ENCODE data around the gene UBR4.

Gene UBR4

DNA sequence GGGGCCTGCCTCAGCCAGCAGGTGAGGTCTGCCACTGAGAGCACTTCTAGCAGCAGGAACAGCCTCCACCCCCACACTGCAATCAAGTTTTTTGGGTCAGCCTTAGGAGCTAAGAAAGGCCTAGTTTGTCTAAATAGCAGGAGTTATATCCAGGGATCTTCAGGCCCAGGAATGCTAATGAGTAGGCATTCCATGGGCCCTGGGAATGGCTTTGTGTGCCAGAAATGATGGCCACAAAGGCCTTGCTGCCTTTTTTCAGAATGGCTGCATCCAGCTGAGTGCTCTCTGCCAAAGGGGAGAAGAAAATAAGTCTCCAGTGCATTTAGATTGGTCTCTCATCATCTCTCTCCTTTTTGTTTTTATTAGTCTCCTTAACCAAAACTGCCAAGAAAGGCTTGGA, 44.4 kb upstream of the UBR4 start:
- TF ChIP-seq, protein P1, sequence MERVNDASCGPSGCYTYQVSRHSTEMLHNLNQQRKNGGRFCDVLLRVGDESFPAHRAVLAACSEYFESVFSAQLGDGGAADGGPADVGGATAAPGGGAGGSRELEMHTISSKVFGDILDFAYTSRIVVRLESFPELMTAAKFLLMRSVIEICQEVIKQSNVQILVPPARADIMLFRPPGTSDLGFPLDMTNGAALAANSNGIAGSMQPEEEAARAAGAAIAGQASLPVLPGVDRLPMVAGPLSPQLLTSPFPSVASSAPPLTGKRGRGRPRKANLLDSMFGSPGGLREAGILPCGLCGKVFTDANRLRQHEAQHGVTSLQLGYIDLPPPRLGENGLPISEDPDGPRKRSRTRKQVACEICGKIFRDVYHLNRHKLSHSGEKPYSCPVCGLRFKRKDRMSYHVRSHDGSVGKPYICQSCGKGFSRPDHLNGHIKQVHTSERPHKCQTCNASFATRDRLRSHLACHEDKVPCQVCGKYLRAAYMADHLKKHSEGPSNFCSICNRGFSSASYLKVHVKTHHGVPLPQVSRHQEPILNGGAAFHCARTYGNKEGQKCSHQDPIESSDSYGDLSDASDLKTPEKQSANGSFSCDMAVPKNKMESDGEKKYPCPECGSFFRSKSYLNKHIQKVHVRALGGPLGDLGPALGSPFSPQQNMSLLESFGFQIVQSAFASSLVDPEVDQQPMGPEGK (CRISPR knock-in tag; IDR thresholded peaks at IDR 0.05; ENCODE audit: borderline replicate concordance), result no peak
- TF ChIP-seq ISL1 (CRISPR knock-in tag; IDR thresholded peaks at IDR 0.05) (no peak), ESRRG (CRISPR knock-in tag; IDR thresholded peaks at IDR 0.05) (no peak), OSR1 (CRISPR knock-in tag; IDR thresholded peaks at IDR 0.05) (no peak)
- no peak for ATAC-seq

DNA sequence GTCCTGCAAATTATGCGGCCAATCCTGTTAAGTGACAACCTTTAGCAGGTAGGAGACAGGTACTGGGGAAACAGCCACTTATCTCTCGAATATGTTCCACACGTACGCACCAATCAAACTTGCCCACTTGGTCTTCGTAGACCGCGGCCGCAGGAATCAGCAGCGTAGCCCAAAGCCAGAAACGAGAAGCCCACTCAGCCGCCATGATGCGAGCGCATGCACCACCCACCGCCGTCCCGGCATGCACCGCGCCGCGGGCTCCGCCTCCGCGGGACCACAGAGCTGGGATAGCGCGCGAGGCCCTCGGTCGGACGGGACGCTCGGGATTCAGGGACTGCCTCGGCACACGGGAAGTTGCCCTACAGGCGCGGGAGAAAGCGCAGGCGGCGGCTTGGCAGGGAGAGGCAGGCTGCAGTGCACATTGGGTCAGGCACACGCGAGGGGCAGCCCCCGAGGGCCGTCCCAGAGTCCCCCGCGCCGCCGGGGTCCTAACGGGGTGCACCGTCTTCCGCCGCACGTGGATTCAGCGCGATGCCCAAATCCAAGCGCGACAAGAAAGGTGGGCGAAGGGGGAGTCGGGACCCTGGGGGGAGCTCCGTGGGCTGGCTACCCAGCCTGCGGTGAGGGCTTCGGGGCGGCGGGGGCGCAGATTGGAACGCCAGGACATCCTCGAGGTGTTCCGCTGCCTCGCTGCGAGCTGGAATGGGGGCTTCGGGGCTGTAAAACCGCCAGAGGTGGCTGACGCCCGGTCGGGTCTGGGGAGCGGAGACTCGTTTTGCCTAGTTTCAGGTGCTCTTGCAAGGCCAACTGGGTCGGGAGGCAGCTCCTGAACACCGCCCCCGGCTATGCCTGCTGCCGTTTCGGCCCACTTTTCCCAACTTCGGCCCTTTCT, 41.5 kb upstream of the UBR4 start, which contains the start of the genes EMC1 and MRTO4:
Gene EMC1 (minus strand): TSS at position 220 of the 892 bp plus-strand sequence. CDS start 15 bp downstream, at position 205.
Gene MRTO4 (plus strand): TSS at position 501 of the 892 bp plus-strand sequence. CDS start 31 bp downstream, at position 532.
- TF ChIP-seq TCF4 (CRISPR knock-in tag; IDR thresholded peaks at IDR 0.05; ENCODE audit: borderline replicate concordance) (no peak), BACH2 (CRISPR knock-in tag; IDR thresholded peaks at IDR 0.05; ENCODE audit: borderline replicate concordance) (no peak), ISL1 (CRISPR knock-in tag; IDR thresholded peaks at IDR 0.05) (no peak), ZNF8 (CRISPR knock-in tag; IDR thresholded peaks at IDR 0.05) (no peak), ZNF565 (CRISPR knock-in tag; conservative IDR thresholded peaks at IDR 0.05; ENCODE audit: low read depth) (no peak), CSDC2 (CRISPR knock-in tag; IDR thresholded peaks at IDR 0.05) (no peak), SNAI2 (CRISPR knock-in tag; IDR thresholded peaks at IDR 0.05) (peak; percentile 17; the same call in 1 of the 2 replicates), POU6F1 (CRISPR knock-in tag; IDR thresholded peaks at IDR 0.05; ENCODE audit: borderline replicate concordance, low read depth) (no peak)
- peak; percentile 96 for ATAC-seq

DNA sequence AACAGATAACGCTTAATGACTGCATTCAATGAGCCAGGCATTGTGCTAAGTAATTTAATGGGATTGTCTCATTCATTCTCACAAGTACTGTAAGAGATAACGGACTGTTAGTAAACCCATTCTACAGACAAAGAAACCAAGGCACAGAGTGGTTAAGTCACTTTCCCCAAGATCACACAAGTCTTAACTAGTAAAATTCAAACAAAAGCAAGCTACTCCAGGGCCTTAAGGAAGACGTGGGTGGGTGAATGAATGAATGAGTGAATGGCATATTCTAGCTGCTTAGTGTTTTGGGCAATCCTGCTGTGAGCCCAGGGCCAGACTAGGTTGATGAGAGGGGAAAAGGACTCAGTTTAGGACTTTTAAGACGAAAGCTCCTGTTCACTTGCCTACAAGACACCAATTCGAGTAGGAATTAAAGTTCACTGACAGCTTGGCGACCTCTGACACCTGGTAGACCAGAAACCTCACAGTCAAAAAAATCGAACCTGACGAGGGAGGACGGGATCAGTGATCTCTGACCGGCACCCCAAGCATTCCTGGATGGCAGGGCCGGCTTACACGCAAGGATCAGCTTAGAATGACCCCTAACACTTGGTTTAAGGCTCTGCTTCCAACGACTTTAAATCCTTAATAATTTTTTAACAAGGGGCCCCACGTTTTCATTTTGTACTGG, 40.7 kb upstream of the UBR4 start:
- TF ChIP-seq, protein P1 (CRISPR knock-in tag; IDR thresholded peaks at IDR 0.05; ENCODE audit: borderline replicate concordance), result no peak
- TF ChIP-seq RARB (CRISPR knock-in tag; IDR thresholded peaks at IDR 0.05) (no peak), SNAI2 (CRISPR knock-in tag; IDR thresholded peaks at IDR 0.05) (no peak), TCF4 (CRISPR knock-in tag; IDR thresholded peaks at IDR 0.05; ENCODE audit: borderline replicate concordance) (no peak), TOX (CRISPR knock-in tag; IDR thresholded peaks at IDR 0.05; ENCODE audit: borderline replicate concordance) (no peak), ZNF70 (CRISPR knock-in tag; IDR thresholded peaks at IDR 0.05) (no peak), CSDC2 (CRISPR knock-in tag; IDR thresholded peaks at IDR 0.05) (no peak), GLIS3 (CRISPR knock-in tag; IDR thresholded peaks at IDR 0.05) (no peak)
- TF ChIP-seq, protein P2, sequence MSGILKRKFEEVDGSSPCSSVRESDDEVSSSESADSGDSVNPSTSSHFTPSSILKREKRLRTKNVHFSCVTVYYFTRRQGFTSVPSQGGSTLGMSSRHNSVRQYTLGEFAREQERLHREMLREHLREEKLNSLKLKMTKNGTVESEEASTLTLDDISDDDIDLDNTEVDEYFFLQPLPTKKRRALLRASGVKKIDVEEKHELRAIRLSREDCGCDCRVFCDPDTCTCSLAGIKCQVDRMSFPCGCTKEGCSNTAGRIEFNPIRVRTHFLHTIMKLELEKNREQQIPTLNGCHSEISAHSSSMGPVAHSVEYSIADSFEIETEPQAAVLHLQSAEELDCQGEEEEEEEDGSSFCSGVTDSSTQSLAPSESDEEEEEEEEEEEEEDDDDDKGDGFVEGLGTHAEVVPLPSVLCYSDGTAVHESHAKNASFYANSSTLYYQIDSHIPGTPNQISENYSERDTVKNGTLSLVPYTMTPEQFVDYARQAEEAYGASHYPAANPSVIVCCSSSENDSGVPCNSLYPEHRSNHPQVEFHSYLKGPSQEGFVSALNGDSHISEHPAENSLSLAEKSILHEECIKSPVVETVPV (CRISPR knock-in tag; IDR thresholded peaks at IDR 0.05), result no peak

GRCh38 chr1:19240673-19241538, 30.8 kb upstream of the UBR4 start:
- TF ChIP-seq, protein P2 (CRISPR knock-in tag; IDR thresholded peaks at IDR 0.05), result no peak
- TF ChIP-seq ZNF70 (CRISPR knock-in tag; IDR thresholded peaks at IDR 0.05), result no peak
- TF ChIP-seq CSDC2 (CRISPR knock-in tag; IDR thresholded peaks at IDR 0.05), result no peak
- no peak for TF ChIP-seq GLIS3 (CRISPR knock-in tag; IDR thresholded peaks at IDR 0.05)
- no peak for TF ChIP-seq RARB (CRISPR knock-in tag; IDR thresholded peaks at IDR 0.05)
- no peak for TF ChIP-seq CREB5 (CRISPR knock-in tag; IDR thresholded peaks at IDR 0.05; ENCODE audit: low read depth)
- TF ChIP-seq ESRRG (CRISPR knock-in tag; IDR thresholded peaks at IDR 0.05), result no peak
- no peak for TF ChIP-seq BACH2 (CRISPR knock-in tag; IDR thresholded peaks at IDR 0.05; ENCODE audit: borderline replicate concordance)
- TF ChIP-seq OSR1 (CRISPR knock-in tag; IDR thresholded peaks at IDR 0.05), result no peak
- ATAC-seq, result peak; percentile 98

More for the DNA sequence above, 40.7 kb upstream of the UBR4 start:
- no peak; the same call in 2 of the 3 replicates for ATAC-seq
